GM23338 (cell line): Measurements from ENCODE around the gene PLXNA2. TPM values are rescaled to one million over a fixed set of nuclear protein-coding genes. Genes with fewer than 3 reads are reported as not detected.

Experiments
- ATAC-seq: fragments of 200-7000 bp; cut with Tn5 transposase; 3 replicates; pipeline ENCODE4 v1.9.1; 2020
- DNase-seq: peaks from one replicate; pipeline ENCODE4 v3.0.0-alpha.2; 2015; ENCODE audit warnings: low spot score
- H2AFZ ChIP-seq: fragments of 200-600 bp; sonication (generic); 2 replicates; pipeline ENCODE4 v1.8.0; 2016; ENCODE audit warnings: antibody characterized with exemption, mild to moderate bottlenecking, moderate library complexity
- H3F3A ChIP-seq: fragments of 200-600 bp; sonication (generic); replicated peaks from 2 replicates; pipeline ENCODE4 v1.8.0; 2017; ENCODE audit warnings: antibody characterized with exemption, mixed run types, low read depth
- H3K27ac ChIP-seq: fragments of 200-600 bp; sonication (generic); 2 replicates; pipeline ENCODE4 v1.6.1; 2016; ENCODE audit warnings: low read depth
- H3K27me3 ChIP-seq: fragments of 200-600 bp; sonication (generic); 2 replicates; pipeline ENCODE4 v1.8.0; 2016; ENCODE audit warnings: mild to moderate bottlenecking, mixed run types, moderate library complexity; ENCODE audit not compliant: insufficient read depth
- H3K36me3 ChIP-seq: fragments of 200-600 bp; sonication (generic); 2 replicates; pipeline ENCODE4 v1.8.0; 2016; ENCODE audit warnings: mild to moderate bottlenecking; ENCODE audit not compliant: insufficient read depth
- H3K4me1 ChIP-seq: fragments of 200-600 bp; sonication (generic); 2 replicates; pipeline ENCODE4 v1.8.0; 2016; ENCODE audit warnings: mild to moderate bottlenecking, moderate library complexity; ENCODE audit not compliant: insufficient read depth
- H3K4me2 ChIP-seq: fragments of 200-600 bp; sonication (generic); 2 replicates; pipeline ENCODE4 v1.7.1; 2017; ENCODE audit warnings: mixed run types
- H3K4me3 ChIP-seq: fragments of 200-600 bp; sonication (generic); 2 replicates; pipeline ENCODE4 v1.6.1; 2016; ENCODE audit warnings: mixed run types
- H3K79me2 ChIP-seq: fragments of 200-600 bp; sonication (generic); replicated peaks from 2 replicates; pipeline ENCODE4 v1.8.0; 2017; ENCODE audit warnings: mild to moderate bottlenecking; ENCODE audit not compliant: insufficient read depth
- H3K9me2 ChIP-seq: fragments of 200-600 bp; sonication (generic); 2 replicates; pipeline ENCODE4 v1.8.0; 2017; ENCODE audit not compliant: insufficient read depth
- H4K20me1 ChIP-seq: fragments of 200-600 bp; sonication (generic); replicated peaks from 2 replicates; pipeline ENCODE4 v1.8.0; 2017; ENCODE audit warnings: mild to moderate bottlenecking; ENCODE audit not compliant: insufficient read depth
- H3K27ac Mint-ChIP-seq: 2 replicates; pipeline ENCODE4 v1.8.0; 2020; ENCODE audit warnings: inconsistent platforms, mild to moderate bottlenecking, moderate library complexity, mixed read lengths
- H3K27me3 Mint-ChIP-seq: 3 replicates; pipeline ENCODE4 v1.8.0; 2022; ENCODE audit warnings: low read depth, mild to moderate bottlenecking, moderate library complexity, mixed read lengths, inconsistent platforms; ENCODE audit not compliant: insufficient read depth, poor library complexity
- H3K36me3 Mint-ChIP-seq: 3 replicates; pipeline ENCODE4 v1.8.0; 2021; ENCODE audit warnings: low read depth, mild to moderate bottlenecking, inconsistent platforms, moderate library complexity, mixed read lengths
- H3K4me1 Mint-ChIP-seq: 3 replicates; pipeline ENCODE4 v1.8.0; 2020; ENCODE audit warnings: mild to moderate bottlenecking, inconsistent platforms, mixed read lengths
- H3K4me3 Mint-ChIP-seq: 3 replicates; pipeline ENCODE4 v1.8.0; 2021; ENCODE audit warnings: moderate library complexity, mild to moderate bottlenecking, inconsistent platforms, mixed read lengths
- H3K9me3 Mint-ChIP-seq: 3 replicates; pipeline ENCODE4 v1.8.0; 2020; ENCODE audit warnings: moderate library complexity, mild to moderate bottlenecking, inconsistent platforms, mixed read lengths
- CREB1 ChIP-seq: fragments of 250-450 bp; sonication (Bioruptor Pico); IDR thresholded peaks from 2 replicates; pipeline ENCODE4 v1.5.0; 2020; ENCODE audit warnings: low read depth, mild to moderate bottlenecking, moderate library complexity
- EZH2 ChIP-seq: fragments of 200-600 bp; sonication (generic); IDR thresholded peaks from one replicate; pipeline ENCODE4 v1.8.0; 2017; ENCODE audit warnings: antibody characterized with exemption, mild to moderate bottlenecking, low read depth; ENCODE audit not compliant: unreplicated experiment
- JUNB ChIP-seq: IDR thresholded peaks from one replicate; pipeline ENCODE4 v1.6.1; 2016; ENCODE audit warnings: antibody characterized with exemption; ENCODE audit not compliant: unreplicated experiment
- POLR2AphosphoS5 ChIP-seq: IDR thresholded peaks from 2 replicates; pipeline ENCODE4 v1.6.1; 2016; ENCODE audit warnings: antibody characterized with exemption, low read depth
- STAT1 ChIP-seq: IDR thresholded peaks from one replicate; pipeline ENCODE4 v1.6.1; 2016; ENCODE audit warnings: antibody characterized with exemption; ENCODE audit not compliant: unreplicated experiment
- ZNF114 ChIP-seq: fragments of 250-450 bp; sonication (Bioruptor Pico); IDR thresholded peaks from 2 replicates; pipeline ENCODE4 v1.5.0; 2020; ENCODE audit warnings: mild to moderate bottlenecking, moderate library complexity
- ZNF331 ChIP-seq: fragments of 250-450 bp; sonication (Bioruptor Pico); IDR thresholded peaks from 2 replicates; pipeline ENCODE4 v1.5.0; 2020; ENCODE audit warnings: low read depth, mild to moderate bottlenecking, moderate library complexity
- polyA plus RNA-seq: library from polyadenylated mRNA; unstranded; fragments of >200 nt; fragmentation: Nextera tagmentation; extraction: Ambion mirVana; gene quantifications from 2 replicates; pipeline ENCODE4 v1.2.1, GENCODE V29; 2016
- total RNA-seq: library from RNA; depleted of rRNA; stranded (reverse); fragments of >200 nt; shearing (Covaris generic); gene quantifications from 2 replicates; pipeline ENCODE4 v1.2.3, GENCODE V29; 2014
- TF ChIP-seq, protein P1 (sequence below): IDR thresholded peaks from one replicate; pipeline ENCODE4 v1.6.1; 2018; ENCODE audit warnings: antibody characterized with exemption; ENCODE audit not compliant: unreplicated experiment
- TF ChIP-seq, protein P2 (sequence below): IDR thresholded peaks from 2 replicates; pipeline ENCODE4 v1.6.1; 2016; ENCODE audit warnings: antibody characterized with exemption
- TF ChIP-seq, protein P3 (sequence below), 2 experiments: fragments of 200-600 bp in 1 of 2; sonication (generic) in 1 of 2; conservative IDR thresholded peaks; 2 replicates each; pipeline versions ENCODE4 v1.5.1 to v1.6.1; 2016 to 2017; ENCODE audit warnings: antibody characterized with exemption in 2 of 2, low read depth in 2 of 2, mild to moderate bottlenecking in 2 of 2, moderate library complexity in 1 of 2

Gene PLXNA2
- total and polyA plus RNA-seq, 2 experiments from 2014 or later = 0.40 to 1.8 TPM

- TF ChIP-seq, protein P1, sequence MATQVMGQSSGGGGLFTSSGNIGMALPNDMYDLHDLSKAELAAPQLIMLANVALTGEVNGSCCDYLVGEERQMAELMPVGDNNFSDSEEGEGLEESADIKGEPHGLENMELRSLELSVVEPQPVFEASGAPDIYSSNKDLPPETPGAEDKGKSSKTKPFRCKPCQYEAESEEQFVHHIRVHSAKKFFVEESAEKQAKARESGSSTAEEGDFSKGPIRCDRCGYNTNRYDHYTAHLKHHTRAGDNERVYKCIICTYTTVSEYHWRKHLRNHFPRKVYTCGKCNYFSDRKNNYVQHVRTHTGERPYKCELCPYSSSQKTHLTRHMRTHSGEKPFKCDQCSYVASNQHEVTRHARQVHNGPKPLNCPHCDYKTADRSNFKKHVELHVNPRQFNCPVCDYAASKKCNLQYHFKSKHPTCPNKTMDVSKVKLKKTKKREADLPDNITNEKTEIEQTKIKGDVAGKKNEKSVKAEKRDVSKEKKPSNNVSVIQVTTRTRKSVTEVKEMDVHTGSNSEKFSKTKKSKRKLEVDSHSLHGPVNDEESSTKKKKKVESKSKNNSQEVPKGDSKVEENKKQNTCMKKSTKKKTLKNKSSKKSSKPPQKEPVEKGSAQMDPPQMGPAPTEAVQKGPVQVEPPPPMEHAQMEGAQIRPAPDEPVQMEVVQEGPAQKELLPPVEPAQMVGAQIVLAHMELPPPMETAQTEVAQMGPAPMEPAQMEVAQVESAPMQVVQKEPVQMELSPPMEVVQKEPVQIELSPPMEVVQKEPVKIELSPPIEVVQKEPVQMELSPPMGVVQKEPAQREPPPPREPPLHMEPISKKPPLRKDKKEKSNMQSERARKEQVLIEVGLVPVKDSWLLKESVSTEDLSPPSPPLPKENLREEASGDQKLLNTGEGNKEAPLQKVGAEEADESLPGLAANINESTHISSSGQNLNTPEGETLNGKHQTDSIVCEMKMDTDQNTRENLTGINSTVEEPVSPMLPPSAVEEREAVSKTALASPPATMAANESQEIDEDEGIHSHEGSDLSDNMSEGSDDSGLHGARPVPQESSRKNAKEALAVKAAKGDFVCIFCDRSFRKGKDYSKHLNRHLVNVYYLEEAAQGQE = no peak
- no peak for TF ChIP-seq ZNF114 (CRISPR knock-in tag)
- TF ChIP-seq POLR2AphosphoS5 = no peak
- no peak for TF ChIP-seq JUNB
- TF ChIP-seq ZNF331 (CRISPR knock-in tag) = no peak
- TF ChIP-seq EZH2 = no peak
- TF ChIP-seq, protein P2, sequence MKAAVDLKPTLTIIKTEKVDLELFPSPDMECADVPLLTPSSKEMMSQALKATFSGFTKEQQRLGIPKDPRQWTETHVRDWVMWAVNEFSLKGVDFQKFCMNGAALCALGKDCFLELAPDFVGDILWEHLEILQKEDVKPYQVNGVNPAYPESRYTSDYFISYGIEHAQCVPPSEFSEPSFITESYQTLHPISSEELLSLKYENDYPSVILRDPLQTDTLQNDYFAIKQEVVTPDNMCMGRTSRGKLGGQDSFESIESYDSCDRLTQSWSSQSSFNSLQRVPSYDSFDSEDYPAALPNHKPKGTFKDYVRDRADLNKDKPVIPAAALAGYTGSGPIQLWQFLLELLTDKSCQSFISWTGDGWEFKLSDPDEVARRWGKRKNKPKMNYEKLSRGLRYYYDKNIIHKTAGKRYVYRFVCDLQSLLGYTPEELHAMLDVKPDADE = no peak
Observed at GRCh38 chr1:208052135-208052534, 192.0 kb downstream of the PLXNA2 start (continued).

DNA sequence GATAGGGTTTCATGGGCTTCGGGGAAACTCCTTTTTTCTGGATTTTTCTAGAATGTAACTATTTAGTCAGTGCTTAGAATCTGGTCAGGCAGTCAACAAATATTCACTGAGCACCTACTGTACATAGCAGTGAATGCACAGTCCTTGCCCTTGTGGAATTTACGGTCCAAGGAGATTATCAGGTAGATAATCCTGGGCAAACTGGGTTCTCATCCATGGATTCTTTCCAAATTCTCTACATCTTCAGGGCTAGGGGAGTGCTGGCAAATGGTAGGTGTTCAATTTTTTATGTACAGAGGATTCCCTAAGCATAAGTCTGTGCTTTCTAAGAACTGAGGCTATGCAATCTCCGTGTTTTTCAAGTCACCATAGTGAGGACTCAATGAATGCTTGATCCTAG, 192.5 kb downstream of the PLXNA2 start:
- Histone ChIP-seq H3K36me3 (no peaks in the 10 kb centered on the region), H3F3A (no peaks in the 10 kb centered on the region), H3K9me2 (no peaks in the 10 kb centered on the region), H4K20me1 (no peaks in the 10 kb centered on the region), H3K4me1 (no peaks in the 10 kb centered on the region), H3K79me2 (no peaks in the 10 kb centered on the region), H3K4me3 (no peak overlapping the region), H3K27me3 (no peaks in the 10 kb centered on the region), H3K4me2 (no peak overlapping the region), H3K27ac (no peak overlapping the region), H2AFZ (no peak overlapping the region)
- DNase-seq = no peak
- no peaks in the 10 kb centered on the region for H3K9me3 Mint-ChIP-seq
- ATAC-seq = no peak
- H3K27me3 Mint-ChIP-seq = peaks cover 3% of the 10 kb centered on the region
- no peak overlapping the region for H3K27ac Mint-ChIP-seq
- H3K4me1 Mint-ChIP-seq = peaks cover 21% of the 10 kb centered on the region; the same call in 2 of the 3 replicates
- H3K4me3 Mint-ChIP-seq = no peak overlapping the region
- no peaks in the 10 kb centered on the region for H3K36me3 Mint-ChIP-seq
- TF ChIP-seq ZNF331 (CRISPR knock-in tag) (no peak), CREB1 (CRISPR knock-in tag) (no peak), POLR2AphosphoS5 (no peak), STAT1 (no peak)
- TF ChIP-seq, protein P1 = no peak
- TF ChIP-seq, protein P2 = no peak
- TF ChIP-seq, protein P3, sequence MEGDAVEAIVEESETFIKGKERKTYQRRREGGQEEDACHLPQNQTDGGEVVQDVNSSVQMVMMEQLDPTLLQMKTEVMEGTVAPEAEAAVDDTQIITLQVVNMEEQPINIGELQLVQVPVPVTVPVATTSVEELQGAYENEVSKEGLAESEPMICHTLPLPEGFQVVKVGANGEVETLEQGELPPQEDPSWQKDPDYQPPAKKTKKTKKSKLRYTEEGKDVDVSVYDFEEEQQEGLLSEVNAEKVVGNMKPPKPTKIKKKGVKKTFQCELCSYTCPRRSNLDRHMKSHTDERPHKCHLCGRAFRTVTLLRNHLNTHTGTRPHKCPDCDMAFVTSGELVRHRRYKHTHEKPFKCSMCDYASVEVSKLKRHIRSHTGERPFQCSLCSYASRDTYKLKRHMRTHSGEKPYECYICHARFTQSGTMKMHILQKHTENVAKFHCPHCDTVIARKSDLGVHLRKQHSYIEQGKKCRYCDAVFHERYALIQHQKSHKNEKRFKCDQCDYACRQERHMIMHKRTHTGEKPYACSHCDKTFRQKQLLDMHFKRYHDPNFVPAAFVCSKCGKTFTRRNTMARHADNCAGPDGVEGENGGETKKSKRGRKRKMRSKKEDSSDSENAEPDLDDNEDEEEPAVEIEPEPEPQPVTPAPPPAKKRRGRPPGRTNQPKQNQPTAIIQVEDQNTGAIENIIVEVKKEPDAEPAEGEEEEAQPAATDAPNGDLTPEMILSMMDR (conservative IDR thresholded peaks at IDR 0.05; ENCODE audit: low read depth in 2 of 2) = no peak
